IPS DF 4.7 (cell line): ENCODE measurements around the gene HTT.

Source experiments
- DNase-seq: peaks from one replicate; pipeline ENCODE4 v3.0.0-alpha.2; 2013; ENCODE audit warnings: low spot score; ENCODE audit errors: extremely low read depth

Gene HTT

GRCh38 chr4:3168029-3168428 lies 93.5 kb downstream of the HTT start:
- DNase-seq, result peak; percentile 5

DNA sequence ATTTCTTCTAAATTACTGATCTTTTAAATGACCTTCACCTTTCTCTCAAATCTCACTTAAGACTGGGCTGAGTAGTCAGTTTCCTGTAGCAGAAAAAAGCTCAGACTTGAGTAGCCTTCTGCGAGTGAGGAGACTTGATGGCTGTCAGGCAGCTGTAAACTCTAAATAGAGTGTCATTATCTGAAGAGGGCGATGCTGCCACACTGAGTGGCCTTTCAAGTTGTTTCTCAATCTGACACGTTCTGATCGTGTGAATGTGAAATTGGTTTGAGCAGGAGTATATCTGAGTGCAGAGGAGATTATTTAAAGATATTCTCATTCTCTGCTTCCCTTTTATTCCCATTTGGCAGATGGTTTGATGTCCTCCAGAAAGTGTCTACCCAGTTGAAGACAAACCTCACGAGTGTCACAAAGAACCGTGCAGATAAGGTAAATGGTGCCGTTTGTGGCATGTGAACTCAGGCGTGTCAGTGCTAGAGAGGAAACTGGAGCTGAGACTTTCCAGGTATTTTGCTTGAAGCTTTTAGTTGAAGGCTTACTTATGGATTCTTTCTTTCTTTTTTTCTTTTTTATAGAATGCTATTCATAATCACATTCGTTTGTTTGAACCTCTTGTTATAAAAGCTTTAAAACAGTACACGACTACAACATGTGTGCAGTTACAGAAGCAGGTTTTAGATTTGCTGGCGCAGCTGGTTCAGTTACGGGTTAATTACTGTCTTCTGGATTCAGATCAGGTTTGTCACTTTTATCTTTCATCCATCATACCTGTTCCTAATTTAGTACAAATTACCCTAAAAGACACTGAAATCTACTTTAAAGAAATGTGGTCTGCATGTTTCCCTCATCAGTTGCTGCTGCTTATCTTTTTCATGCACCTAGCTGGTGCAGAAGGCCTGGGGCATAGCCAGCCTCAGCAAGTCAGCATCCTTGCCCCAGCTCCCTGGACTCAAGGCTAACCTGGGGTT lies 100.2 kb downstream of the HTT start:
- no peak for DNase-seq

GRCh38 chr4:3176367-3177229 lies 102.1 kb downstream of the HTT start:
- no peak for DNase-seq

DNA sequence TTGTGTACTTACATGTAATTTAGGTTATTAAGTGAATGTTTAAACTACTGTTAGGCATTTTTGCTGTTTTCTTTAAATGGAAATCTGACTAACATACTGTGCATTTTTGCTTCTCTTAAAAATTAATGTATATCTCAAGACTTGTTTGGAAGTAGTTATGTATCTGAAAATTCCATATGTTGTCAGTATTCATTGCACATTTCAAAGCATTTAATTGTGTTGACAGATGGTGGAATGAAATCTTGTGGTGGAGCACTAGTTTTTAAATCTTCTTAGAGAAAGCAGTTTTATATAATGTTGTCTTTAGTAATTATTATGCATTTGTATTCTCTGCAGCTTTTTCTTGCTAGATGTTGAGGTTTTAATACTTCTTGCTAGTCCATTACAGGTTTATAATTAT lies 102.9 kb downstream of the HTT start:
- no peak for DNase-seq

DNA sequence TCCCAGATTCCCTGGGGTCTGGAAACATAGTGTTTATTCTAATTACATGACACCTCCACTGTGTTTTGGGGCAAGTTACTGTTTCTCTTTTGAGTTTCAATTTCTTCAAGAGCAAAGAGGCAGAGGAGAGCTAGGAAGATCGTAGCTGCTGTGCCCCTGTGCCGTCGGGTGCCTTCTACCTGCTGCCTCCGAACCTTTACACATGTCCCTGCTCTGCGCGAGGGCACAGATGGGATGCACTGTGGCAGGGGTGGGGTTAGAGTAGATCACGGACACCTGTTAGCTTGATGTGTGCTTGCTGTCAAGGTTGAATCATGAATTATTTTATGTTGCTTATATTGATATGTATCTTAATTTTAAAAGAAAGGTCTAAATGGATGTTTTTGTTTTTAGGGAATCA lies 103.4 kb downstream of the HTT start:
- no peak for DNase-seq

DNA sequence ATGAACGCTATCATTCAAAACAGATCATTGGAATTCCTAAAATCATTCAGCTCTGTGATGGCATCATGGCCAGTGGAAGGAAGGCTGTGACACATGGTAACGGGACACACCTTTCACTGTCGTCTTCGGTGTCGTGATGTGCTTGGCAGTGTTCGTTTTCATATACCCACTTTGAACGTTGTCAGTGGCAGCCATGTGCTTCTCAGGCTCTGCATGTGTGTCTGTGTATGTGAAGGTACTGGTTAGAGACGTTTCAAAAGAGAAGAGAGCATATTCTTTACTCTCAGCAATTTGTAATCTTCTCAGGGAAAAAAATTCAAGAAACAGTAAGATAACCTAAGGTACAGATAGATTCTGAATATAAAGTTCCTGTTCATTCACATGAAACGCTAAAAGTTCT lies 103.9 kb downstream of the HTT start:
- no peak for DNase-seq

DNA sequence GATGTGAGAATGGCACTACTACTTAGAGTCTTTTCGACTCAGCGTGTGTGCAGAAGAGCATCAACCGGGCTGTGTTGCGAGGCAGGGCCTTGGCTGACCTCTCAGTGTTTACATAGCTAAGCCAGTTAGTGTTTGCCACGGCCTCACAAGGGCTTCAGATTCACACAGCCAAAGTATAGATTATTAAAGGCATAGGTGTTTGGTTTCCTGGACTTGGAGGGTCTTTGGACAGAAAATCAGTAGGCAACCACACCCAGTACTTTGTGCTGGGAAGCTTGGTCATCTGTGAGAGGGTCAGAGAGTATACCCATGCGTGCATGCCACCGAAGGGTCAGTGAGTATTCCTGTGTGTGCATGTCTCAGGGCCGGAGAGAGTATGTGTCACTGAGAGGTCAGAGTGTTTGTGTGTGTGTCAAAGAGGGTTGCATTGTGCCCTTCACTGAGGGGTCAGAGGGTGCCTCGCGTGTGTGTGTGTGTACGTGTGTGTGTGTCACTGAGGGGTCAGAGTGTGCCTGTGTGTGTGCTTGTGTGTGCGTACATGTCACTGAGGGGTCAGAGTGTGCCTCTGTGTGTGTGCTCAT lies 104.7 kb downstream of the HTT start:
- DNase-seq, result no peak

GRCh38 chr4:3183008-3183407 lies 108.5 kb downstream of the HTT start:
- DNase-seq, result no peak

- no peak for DNase-seq
These were observed 110.2 kb downstream of the HTT start for GRCh38 chr4:3184725-3185124.

DNA sequence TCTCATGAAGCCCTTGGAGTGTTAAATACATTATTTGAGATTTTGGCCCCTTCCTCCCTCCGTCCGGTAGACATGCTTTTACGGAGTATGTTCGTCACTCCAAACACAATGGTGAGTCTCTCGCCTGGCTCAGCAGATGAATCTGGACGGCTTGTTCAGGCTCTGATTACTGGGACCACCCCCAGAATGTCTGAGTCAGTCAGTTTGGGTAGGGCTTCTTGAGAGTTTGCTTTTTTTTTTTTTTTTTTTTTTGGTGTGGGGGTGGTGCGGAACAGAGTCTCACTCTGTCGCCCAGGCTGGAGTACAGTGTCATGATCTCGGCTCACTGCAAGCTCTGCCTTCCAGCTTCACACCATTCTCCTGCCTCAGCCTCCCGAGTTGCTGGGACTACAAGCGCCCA lies 112.1 kb downstream of the HTT start:
- DNase-seq, result no peak

DNA sequence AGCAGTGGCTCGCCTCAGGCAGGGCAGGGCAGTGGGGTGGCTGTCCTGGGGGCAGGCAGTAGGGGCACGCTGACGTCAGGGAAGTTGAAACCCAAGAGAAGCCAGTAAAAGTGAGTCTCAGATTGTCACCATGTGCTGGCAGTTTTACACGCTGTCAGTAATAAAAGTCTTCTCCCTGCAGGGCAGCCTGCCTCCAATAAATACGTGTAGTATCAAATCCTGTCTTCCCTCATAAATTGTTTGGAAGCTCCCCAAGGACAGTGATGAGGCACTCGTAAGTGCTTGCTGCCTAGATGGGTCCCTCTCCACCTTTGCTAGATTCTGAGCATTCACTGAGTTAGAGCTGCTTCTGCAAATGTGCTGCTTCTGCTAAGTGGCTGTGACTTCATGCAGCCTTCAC lies 113.6 kb downstream of the HTT start:
- DNase-seq, result no peak

DNA sequence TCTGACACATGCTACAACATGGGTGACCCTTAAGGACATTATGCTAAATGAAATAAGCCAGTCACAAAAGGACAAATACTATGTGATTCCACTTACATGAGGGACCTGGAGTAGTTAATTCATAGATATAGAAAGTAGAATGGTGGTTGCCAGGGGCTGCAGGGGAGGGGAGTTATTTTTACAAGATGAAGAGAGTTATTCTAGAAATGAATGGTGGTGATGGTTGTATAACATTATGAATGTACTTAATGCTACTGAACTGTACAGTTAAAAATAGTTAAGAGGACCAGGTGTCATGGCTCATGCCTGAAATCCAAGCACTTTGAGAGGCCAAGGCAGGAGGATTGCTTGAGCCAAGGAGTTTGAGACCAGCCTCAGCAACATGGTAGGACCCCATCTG lies 115.0 kb downstream of the HTT start:
- no peak for DNase-seq

GRCh38 chr4:3190549-3190948 lies 116.1 kb downstream of the HTT start:
- no peak for DNase-seq

DNA sequence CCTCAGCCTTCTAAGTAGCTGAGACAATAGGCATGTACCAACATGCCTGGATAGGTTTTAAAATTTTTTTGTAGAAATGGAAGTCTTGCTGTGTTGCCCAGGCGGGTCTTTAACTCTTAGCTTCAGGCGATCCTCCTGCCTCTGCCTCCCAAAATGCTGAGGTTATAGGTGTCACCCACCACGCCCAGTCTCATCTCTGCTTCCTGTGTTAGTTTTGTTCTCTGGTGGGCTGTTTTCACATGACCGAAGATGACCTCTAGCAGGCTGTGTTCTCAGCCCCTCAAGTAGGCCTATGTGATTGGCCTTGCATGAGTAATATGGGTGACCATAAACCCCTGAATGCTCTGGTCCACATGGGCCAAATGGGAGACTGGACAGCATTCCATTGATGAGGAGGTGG lies 117.7 kb downstream of the HTT start:
- no peak for DNase-seq

DNA sequence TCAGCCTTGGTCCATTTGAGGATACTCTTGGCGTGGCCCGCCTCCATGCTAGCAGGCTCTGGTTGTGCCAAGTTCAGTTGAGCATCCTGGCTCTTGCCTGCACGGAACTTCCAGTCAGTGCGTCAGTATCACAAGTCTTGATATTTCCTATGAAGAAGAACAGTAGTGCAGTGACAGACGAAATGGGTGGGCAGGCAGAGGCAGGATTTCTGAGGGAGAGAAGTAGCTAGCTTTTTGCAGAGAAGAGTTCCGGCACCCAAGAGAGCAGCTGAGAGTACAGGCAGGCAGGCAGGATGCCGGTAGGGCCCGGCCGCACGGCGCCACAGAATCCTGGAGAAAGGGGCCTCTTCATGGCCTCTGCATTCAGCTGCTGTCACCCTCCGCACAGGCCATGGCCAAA lies 118.3 kb downstream of the HTT start:
- DNase-seq, result no peak

DNA sequence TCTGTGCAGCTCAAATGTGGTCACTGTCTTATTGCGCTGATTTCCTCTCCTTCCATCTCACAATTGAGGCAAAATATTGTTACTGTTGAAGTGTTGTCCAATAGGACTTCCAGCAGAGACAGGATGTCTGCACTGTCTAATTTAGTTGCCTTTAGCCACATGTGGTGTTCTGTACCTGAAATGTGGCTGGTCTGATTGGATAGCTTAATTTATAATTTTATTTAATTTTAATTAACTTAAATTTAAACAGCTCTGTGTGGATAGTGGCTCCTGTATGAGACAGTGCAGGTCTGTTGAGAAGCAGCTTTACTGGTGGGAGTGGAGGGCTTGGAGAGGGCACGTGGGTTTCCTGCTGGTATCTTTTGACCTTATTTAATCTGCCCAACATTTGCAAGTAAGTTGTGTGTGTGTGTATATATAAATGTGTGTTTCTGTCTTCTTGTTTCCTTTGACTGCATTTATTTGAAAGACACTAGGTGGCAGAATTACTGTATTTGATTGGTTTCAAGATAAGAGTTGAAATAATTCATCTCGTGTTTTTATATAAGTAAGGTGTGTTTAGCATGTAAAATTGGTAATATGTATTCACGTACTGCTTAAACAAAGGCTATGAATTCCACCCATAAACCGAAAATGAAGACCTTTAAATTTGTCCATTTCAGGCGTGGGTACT lies 119.2 kb downstream of the HTT start:
- no peak for DNase-seq

DNA sequence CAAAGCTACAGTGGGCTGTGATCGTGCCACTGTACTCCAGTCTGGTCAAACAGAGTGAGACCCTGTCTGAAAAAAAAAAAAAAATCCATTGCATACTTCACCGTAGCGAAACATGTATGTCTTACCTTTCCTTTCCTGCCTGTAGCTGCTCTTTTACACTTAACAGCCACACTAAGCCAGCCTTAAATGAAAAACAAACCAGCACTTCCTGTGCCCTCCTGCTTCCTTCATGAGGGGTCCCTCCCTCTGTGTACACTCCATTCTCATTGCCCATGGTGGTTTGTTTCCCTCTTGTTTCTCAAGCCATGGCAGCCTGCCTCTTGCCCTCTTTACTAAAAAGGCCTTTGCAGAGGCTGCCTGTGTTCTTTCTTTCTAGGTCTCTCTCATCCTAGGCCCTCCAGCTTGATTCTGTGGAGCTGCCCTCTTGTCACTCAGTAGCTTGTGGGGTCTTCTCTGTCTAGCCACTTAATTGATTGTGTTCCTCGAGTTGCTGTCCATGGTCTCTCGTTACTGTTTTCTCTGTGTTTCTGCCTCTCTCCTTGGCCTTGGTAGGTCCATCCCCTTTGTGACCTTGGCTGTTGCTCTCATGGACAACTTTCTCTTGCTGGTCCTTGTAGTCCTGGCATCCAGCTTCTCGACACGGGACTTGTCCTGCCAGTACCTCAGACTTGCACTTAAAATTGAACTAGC lies 122.3 kb downstream of the HTT start:
- DNase-seq, result no peak

DNA sequence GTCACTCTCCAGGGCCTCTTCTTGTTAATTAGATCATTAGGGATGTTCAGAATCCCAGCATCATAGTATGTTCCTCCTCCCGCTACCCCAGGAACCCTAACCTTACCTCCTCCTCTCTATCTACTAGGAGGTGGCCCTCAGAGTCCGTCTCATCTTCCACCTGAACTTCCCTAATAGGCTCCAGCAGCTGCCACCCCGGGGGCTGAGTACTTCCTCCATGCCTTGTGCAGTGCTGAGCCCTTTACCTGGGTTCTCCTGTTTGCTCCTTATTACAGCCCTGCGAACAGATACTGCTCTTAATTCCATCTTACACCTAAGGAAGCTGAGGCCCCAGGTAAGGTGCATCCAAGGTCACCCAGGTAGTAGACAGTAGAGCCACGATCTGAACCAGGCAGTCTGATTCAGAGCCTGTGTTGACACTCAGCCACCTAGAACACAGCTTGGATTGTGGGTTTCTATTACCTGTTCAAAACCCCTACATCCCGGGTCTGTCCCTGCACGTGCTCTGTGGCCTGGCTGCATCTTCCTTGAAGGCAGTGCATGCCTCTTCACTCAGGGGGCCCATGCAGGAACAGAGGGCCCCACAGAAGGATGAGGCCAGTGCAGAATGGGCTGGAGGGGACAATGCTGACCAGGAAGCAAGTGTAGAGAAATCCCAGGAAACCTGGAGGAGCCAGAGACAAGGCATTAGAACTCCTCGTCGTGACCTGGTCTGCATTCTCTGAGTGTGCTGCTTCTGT lies 123.1 kb downstream of the HTT start:
- DNase-seq, result no peak

- DNase-seq, result no peak
These were observed 124.4 kb downstream of the HTT start for GRCh38 chr4:3198906-3199305.
